Liver (tissue), 9 donors: ENCODE measurements around the gene RSBN1. TPM values are rescaled to one million over a fixed set of nuclear protein-coding genes. Genes with fewer than 3 reads are reported as not detected.
A peak's percentile ranks its signal among the peaks of the same experiment; 100 is the strongest.

ENCODE experiments used
- DNase-seq: peaks from one replicate; pipeline ENCODE4 v3.0.0-alpha.2; 2017; ENCODE audit warnings: low spot score
- H3K27ac ChIP-seq, 2 donors: one replicate each; pipeline ENCODE4 v1.7.0; 2013; ENCODE audit warnings: inconsistent platforms in 2 of 2, low read length in 2 of 2, control low read depth in 1 of 2, low read depth in 1 of 2, mild to moderate bottlenecking in 1 of 2
- H3K27me3 ChIP-seq, 4 donors: one replicate each; pipeline versions ENCODE4 v1.6.1 to v1.7.0; 2013; ENCODE audit warnings: low read length in 3 of 4, inconsistent platforms in 1 of 4, mild to moderate bottlenecking in 1 of 4, moderate library complexity in 1 of 4; ENCODE audit not compliant: control insufficient read depth in 4 of 4, insufficient read depth in 4 of 4
- H3K36me3 ChIP-seq, 4 donors: one replicate each; pipeline versions ENCODE4 v1.6.1 to v1.7.0; 2013; ENCODE audit warnings: low read length in 3 of 4, mild to moderate bottlenecking in 3 of 4, low read depth in 1 of 4, moderate library complexity in 1 of 4; ENCODE audit not compliant: control insufficient read depth in 4 of 4, insufficient read depth in 3 of 4
- H3K4me1 ChIP-seq, 4 donors: one replicate each; pipeline versions ENCODE4 v1.6.1 to v1.7.0; 2013; ENCODE audit warnings: low read length in 3 of 4, mild to moderate bottlenecking in 3 of 4, moderate library complexity in 1 of 4; ENCODE audit not compliant: control insufficient read depth in 4 of 4, insufficient read depth in 4 of 4
- H3K4me3 ChIP-seq, 3 donors: one replicate each; pipeline versions ENCODE4 v1.6.1 to v1.7.0; 2013; ENCODE audit warnings: low read length in 3 of 3, control low read depth in 1 of 3, low read depth in 1 of 3, mild to moderate bottlenecking in 1 of 3
- H3K9ac ChIP-seq, 2 donors: one replicate each; pipeline ENCODE4 v1.7.0; 2013; ENCODE audit warnings: low read length in 2 of 2, mild to moderate bottlenecking in 2 of 2, moderate library complexity in 2 of 2, control low read depth in 1 of 2, low read depth in 1 of 2
- H3K9me3 ChIP-seq, 4 donors: one replicate each; pipeline versions ENCODE4 v1.6.1 to v1.7.0; 2013; ENCODE audit warnings: low read length in 3 of 4; ENCODE audit not compliant: control insufficient read depth in 4 of 4
- ATF3 ChIP-seq: IDR thresholded peaks from 2 replicates; pipeline ENCODE4 v1.6.1; 2016; ENCODE audit warnings: antibody characterized with exemption
- FOXA1 ChIP-seq: IDR thresholded peaks from 2 replicates; pipeline ENCODE4 v1.6.1; 2016; ENCODE audit warnings: antibody characterized with exemption
- FOXA2 ChIP-seq: IDR thresholded peaks from 2 replicates; pipeline ENCODE4 v1.6.1; 2016; ENCODE audit warnings: antibody characterized with exemption
- GABPA ChIP-seq, 2 donors: IDR thresholded peaks in 1 of 2; conservative IDR thresholded peaks in 1 of 2; 2 replicates each; pipeline ENCODE4 v1.6.1; 2016; ENCODE audit warnings: antibody characterized with exemption in 2 of 2, mild to moderate bottlenecking in 1 of 2, moderate library complexity in 1 of 2
- HNF4A ChIP-seq, 2 donors: conservative IDR thresholded peaks; 2 replicates each; pipeline ENCODE4 v1.6.1; 2016; ENCODE audit warnings: antibody characterized with exemption in 2 of 2, mild to moderate bottlenecking in 2 of 2
- HNF4G ChIP-seq: IDR thresholded peaks from 2 replicates; pipeline ENCODE4 v1.6.1; 2016; ENCODE audit warnings: antibody characterized with exemption
- RAD21 ChIP-seq, 2 donors: IDR thresholded peaks; 2 replicates each; pipeline ENCODE4 v1.6.1; 2016; ENCODE audit warnings: antibody characterized with exemption in 2 of 2, mild to moderate bottlenecking in 2 of 2
- REST ChIP-seq: IDR thresholded peaks from 2 replicates; pipeline ENCODE4 v1.6.1; 2016; ENCODE audit warnings: antibody characterized with exemption, mild to moderate bottlenecking
- SP1 ChIP-seq: IDR thresholded peaks from 2 replicates; pipeline ENCODE4 v1.6.1; 2018; ENCODE audit warnings: antibody characterized with exemption, mild to moderate bottlenecking
- TAF1 ChIP-seq: conservative IDR thresholded peaks from 2 replicates; pipeline ENCODE4 v1.6.1; 2016; ENCODE audit warnings: antibody characterized with exemption, mild to moderate bottlenecking
- YY1 ChIP-seq: IDR thresholded peaks from 2 replicates; pipeline ENCODE4 v1.6.1; 2016; ENCODE audit warnings: antibody characterized with exemption, mild to moderate bottlenecking
- ZBTB33 ChIP-seq: IDR thresholded peaks from 2 replicates; pipeline ENCODE4 v1.6.1; 2016; ENCODE audit warnings: antibody characterized with exemption
- WGBS: extraction: QIAGEN DNeasy Blood & Tissue Kit; methylation state at CpG from one replicate; pipeline ENCODE4 v1.1.7; 2013; 5-methylcytosine and 5-hydroxymethylcytosine counted together
- polyA plus RNA-seq, 2 donors: library from polyadenylated mRNA; stranded (reverse) in 1 of 2; unstranded in 1 of 2; fragments of 200-250 nt in 1 of 2; fragments of >200 nt in 1 of 2; fragmentation: Nextera tagmentation in 1 of 2; extraction: Ambion mirVana in 1 of 2; gene quantifications; one replicate each; pipeline versions ENCODE4 v1.2.1 to v1.2.3, GENCODE V29; 2013 to 2015
- total RNA-seq, 2 donors: library from RNA; depleted of rRNA; stranded (reverse); fragments of >200 nt; gene quantifications; one replicate each; pipeline ENCODE4 v1.2.3, GENCODE V29; 2014
- TF ChIP-seq, protein P1 (sequence below): IDR thresholded peaks from 2 replicates; pipeline ENCODE4 v1.6.1; 2016; ENCODE audit warnings: antibody characterized with exemption
- TF ChIP-seq, protein P2 (sequence below): fragments of 150-350 bp; IDR thresholded peaks from 2 replicates; pipeline ENCODE4 v1.5.1; 2017; ENCODE audit warnings: improper control_type of control experiment, low read depth, low read length; ENCODE audit not compliant: missing input control
- donor health status: healthy.
- donor health status: healthy.
- donor health status: healthy.
- donor health status: healthy.
- donor health status: healthy.

Gene RSBN1
- total and polyA plus RNA-seq, 4 donors = 2.3 to 11.3 (median 5.6) TPM

- WGBS = 13% methylated on average over 4 of the region's 4 CpGs
- no peaks in the 10 kb centered on the region for H3K27me3 ChIP-seq
- H3K27ac ChIP-seq = no peak overlapping the region
- no peaks in the 10 kb centered on the region for H3K9me3 ChIP-seq
- no peak overlapping the region for H3K4me3 ChIP-seq
- H3K9ac ChIP-seq = no peak overlapping the region
- H3K36me3 ChIP-seq = no peaks in the 10 kb centered on the region
- H3K4me1 ChIP-seq = no peaks in the 10 kb centered on the region
- DNase-seq = no peak
- TF ChIP-seq, protein P1, sequence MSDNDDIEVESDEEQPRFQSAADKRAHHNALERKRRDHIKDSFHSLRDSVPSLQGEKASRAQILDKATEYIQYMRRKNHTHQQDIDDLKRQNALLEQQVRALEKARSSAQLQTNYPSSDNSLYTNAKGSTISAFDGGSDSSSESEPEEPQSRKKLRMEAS = no peak
- peak; percentile 76 to 79 for TF ChIP-seq RAD21 (IDR thresholded peaks at IDR 0.05)
- TF ChIP-seq, protein P2, sequence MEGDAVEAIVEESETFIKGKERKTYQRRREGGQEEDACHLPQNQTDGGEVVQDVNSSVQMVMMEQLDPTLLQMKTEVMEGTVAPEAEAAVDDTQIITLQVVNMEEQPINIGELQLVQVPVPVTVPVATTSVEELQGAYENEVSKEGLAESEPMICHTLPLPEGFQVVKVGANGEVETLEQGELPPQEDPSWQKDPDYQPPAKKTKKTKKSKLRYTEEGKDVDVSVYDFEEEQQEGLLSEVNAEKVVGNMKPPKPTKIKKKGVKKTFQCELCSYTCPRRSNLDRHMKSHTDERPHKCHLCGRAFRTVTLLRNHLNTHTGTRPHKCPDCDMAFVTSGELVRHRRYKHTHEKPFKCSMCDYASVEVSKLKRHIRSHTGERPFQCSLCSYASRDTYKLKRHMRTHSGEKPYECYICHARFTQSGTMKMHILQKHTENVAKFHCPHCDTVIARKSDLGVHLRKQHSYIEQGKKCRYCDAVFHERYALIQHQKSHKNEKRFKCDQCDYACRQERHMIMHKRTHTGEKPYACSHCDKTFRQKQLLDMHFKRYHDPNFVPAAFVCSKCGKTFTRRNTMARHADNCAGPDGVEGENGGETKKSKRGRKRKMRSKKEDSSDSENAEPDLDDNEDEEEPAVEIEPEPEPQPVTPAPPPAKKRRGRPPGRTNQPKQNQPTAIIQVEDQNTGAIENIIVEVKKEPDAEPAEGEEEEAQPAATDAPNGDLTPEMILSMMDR = peak; percentile 42
These were observed 23.5 kb upstream of the RSBN1 start for GRCh38 chr1:113835686-113836290.

DNA sequence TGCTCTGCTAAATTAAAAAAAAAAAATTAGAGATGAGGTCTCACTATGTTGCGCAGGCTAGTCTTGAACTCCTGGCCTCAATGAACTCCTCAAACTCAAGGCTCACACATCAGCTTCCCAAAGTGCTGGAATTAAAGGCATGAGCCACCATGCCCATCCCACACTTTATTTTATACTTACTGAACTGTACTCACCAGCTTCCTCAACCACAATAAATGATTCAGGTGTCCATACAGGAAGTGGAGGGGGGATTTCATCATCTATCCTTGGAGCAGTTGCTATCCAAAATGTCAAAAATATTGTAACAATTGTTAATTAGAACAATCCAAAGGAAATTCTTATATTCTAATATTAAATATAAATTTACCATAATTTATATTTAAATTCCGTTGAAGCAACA is 22.4 kb upstream of the RSBN1 start:
- WGBS = 96% methylated on average over 2 of the region's 2 CpGs
- Histone ChIP-seq H3K27me3 (no peaks in the 10 kb centered on the region), H3K9ac (no peak overlapping the region), H3K9me3 (no peaks in the 10 kb centered on the region), H3K36me3 (no peaks in the 10 kb centered on the region), H3K4me3 (no peak overlapping the region), H3K4me1 (no peaks in the 10 kb centered on the region), H3K27ac (no peak overlapping the region)
- no peak for TF ChIP-seq HNF4G
- no peak for TF ChIP-seq FOXA1
- TF ChIP-seq GABPA (IDR thresholded peaks at IDR 0.05 in 1 of 2, conservative IDR thresholded peaks at IDR 0.05 in 1 of 2) = no peak
- TF ChIP-seq ATF3 = no peak
- no peak for TF ChIP-seq FOXA2
- no peak for TF ChIP-seq ZBTB33
- no peak for TF ChIP-seq YY1
- TF ChIP-seq, protein P1 = no peak
- TF ChIP-seq HNF4A (conservative IDR thresholded peaks at IDR 0.05) = no peak
- no peak for DNase-seq

- no peaks in the 10 kb centered on the region for H3K36me3 ChIP-seq
- 83% methylated on average over 3 of the region's 3 CpGs for WGBS
- TF ChIP-seq REST = no peak
- TF ChIP-seq TAF1 = no peak
- TF ChIP-seq SP1 = no peak
- TF ChIP-seq YY1 = no peak
- no peak for TF ChIP-seq RAD21 (IDR thresholded peaks at IDR 0.05)
- no peak for TF ChIP-seq HNF4G
- no peak for TF ChIP-seq FOXA1
- TF ChIP-seq, protein P2 = no peak
- no peak for TF ChIP-seq FOXA2
These were observed 17.8 kb upstream of the RSBN1 start for GRCh38 chr1:113830039-113830438.

More at GRCh38 chr1:113830039-113830438, 17.8 kb upstream of the RSBN1 start:
- no peak for DNase-seq
- Histone ChIP-seq H3K4me1 (no peaks in the 10 kb centered on the region), H3K4me3 (no peak overlapping the region), H3K27ac (no peak overlapping the region), H3K9me3 (no peaks in the 10 kb centered on the region), H3K27me3 (no peaks in the 10 kb centered on the region), H3K9ac (no peak overlapping the region)
